ENCODE results near the gene NEK4. TPM values are rescaled to one million over a fixed set of nuclear protein-coding genes. Genes with fewer than 3 reads are reported as not detected.

Gene NEK4
- total and polyA plus RNA-seq, 7 donors, result 4.7 to 22.2 (median 15.3) TPM

DNA sequence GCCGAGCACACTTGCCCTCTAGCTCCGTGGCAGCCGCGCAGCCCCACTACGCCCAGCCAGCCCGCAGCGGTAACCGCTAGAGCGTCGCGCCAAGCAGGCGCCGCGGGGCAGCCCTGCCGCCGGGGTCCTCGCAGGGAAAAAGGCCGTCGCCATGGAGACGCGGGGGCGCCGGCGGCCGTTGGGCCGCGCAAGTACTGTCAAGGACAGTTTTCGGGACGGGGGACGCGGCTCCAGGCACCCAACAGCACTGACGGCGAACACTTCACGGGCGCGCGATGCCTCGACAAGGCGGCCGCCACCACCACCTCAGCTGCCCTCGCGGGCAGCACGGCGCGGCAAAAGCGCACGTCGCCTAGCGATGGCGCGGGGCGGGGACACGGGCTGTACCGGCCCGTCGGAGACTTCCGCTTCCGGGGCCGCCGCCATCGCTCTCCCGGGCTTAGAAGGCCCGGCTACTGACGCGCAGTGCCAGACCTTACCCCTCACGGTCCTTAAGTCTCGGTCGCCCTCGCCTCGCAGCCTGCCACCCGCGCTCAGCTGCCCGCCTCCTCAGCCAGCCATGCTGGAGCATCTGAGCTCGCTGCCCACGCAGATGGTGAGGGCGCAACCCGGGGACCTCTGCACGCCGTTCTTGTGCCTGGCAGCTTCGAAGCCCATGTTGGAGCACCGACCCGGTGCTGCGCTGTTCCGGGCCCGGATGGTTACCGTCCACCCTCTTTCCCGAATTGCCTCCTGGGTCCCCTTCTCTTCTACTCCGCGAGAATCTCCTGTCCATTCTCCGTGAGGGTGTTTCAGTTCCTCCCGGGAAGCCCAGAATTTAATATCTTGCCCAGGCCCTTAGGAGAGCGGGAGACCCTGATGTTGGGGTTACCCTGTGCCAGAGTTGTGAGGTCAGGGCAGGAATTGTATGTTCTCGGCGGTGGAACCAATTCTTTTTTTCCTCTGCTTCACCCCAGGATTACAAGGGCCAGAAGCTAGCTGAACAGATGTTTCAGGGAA is 64.8 kb downstream of the NEK4 start, which contains the start of the genes GLT8D1 and SPCS1:
Gene GLT8D1, minus strand, starts transcription at position 104 of the 999 bp plus-strand sequence. CDS start 5,331 bp downstream, outside the sequence.
Gene SPCS1, plus strand, starts transcription at position 419 of the 999 bp plus-strand sequence. Its CDS starts 141 bp downstream, at position 560.
- peak within 1 kb of the TSS; percentile 83 for H3K27ac ChIP-seq
- 0 to 1% (median 0%) methylated on average over 70 to 94 of the region's 94 CpGs for WGBS, 3 donors
- no peaks in the 10 kb centered on the region for H3K27me3 ChIP-seq (ENCODE audit: insufficient read depth in 3 of 3, low read length in 2 of 3)
- intact Hi-C loops (cut with DNase I), result loop anchor here (2.0 kb wide), 2 partner anchors 19 to 21 kb away; partner anchors contain the start of genes GNL3 (in 1 of the 2) and PBRM1 (in 1 of the 2)
- peak; percentile 94 to 95 (median 95) for ATAC-seq
- peak within 1 kb of the TSS; percentile 90 for H3K4me3 ChIP-seq
- no peak for TF ChIP-seq CTCF (IDR thresholded peaks at IDR 0.05)
- H3K4me1 ChIP-seq, result peaks cover 25% of the 10 kb centered on the region
- peaks cover 0 to 29% of the 10 kb centered on the region in 2 donors for H3K36me3 ChIP-seq (ENCODE audit: insufficient read depth in 1 of 2, low read depth in 1 of 2)
- no peaks in the 10 kb centered on the region for H3K9me3 ChIP-seq
- peak; percentile 90 to 94 for DNase-seq

- ATAC-seq (no peak), DNase-seq (no peak)
- intact Hi-C loops (cut with DNase I), result loop anchor here (2.0 kb wide), 2 partner anchors 19 to 21 kb away; partner anchors contain the start of genes GNL3 (in 1 of the 2) and PBRM1 (in 1 of the 2)
- no peak for TF ChIP-seq CTCF (IDR thresholded peaks at IDR 0.05)
- Histone ChIP-seq H3K4me3 (peak overlapping the region; percentile 90), H3K27me3 (ENCODE audit: insufficient read depth in 3 of 3, low read length in 2 of 3) (no peaks in the 10 kb centered on the region), H3K9me3 (no peaks in the 10 kb centered on the region), H3K27ac (peak overlapping the region; percentile 83), H3K4me1 (peaks cover 25% of the 10 kb centered on the region), H3K36me3 (ENCODE audit: insufficient read depth in 1 of 2, low read depth in 1 of 2) (peaks cover 0 to 28% of the 10 kb centered on the region in 2 donors)
- WGBS, 3 donors, result 0% methylated on average over 24 to 25 of the region's 25 CpGs
Measured at GRCh38 chr3:52705438-52705687, 65.4 kb downstream of the NEK4 start.

- intact Hi-C loops (cut with DNase I), result loop anchor here (2.0 kb wide), 2 partner anchors 18 to 20 kb away; partner anchors contain the start of genes GNL3 (in 1 of the 2) and PBRM1 (in 1 of the 2)
- peak in 1 of 2 donors; percentile 54 for DNase-seq
- Histone ChIP-seq H3K4me3 (peak overlapping the region; percentile 90), H3K27ac (peak overlapping the region; percentile 83), H3K9me3 (no peaks in the 10 kb centered on the region), H3K36me3 (ENCODE audit: insufficient read depth in 1 of 2, low read depth in 1 of 2) (peaks cover 0 to 30% of the 10 kb centered on the region in 2 donors), H3K27me3 (ENCODE audit: insufficient read depth in 3 of 3, low read length in 2 of 3) (no peaks in the 10 kb centered on the region), H3K4me1 (peaks cover 25% of the 10 kb centered on the region)
- 1 to 2% (median 2%) methylated on average over 22 of the region's 22 CpGs for WGBS, 3 donors
- TF ChIP-seq CTCF (IDR thresholded peaks at IDR 0.05), result no peak
- ATAC-seq, result peak; percentile 3 to 26 (median 13)
Measured at GRCh38 chr3:52704611-52705437, 65.9 kb downstream of the NEK4 start.

GRCh38 chr3:52703341-52703740 is 67.4 kb downstream of the NEK4 start:
- DNase-seq, result no peak
- 89 to 91% (median 90%) methylated on average over 7 of the region's 7 CpGs for WGBS, 3 donors
- Histone ChIP-seq H3K9me3 (no peaks in the 10 kb centered on the region), H3K27me3 (ENCODE audit: insufficient read depth in 3 of 3, low read length in 2 of 3) (no peaks in the 10 kb centered on the region), H3K4me1 (peaks cover 25% of the 10 kb centered on the region), H3K36me3 (ENCODE audit: insufficient read depth in 1 of 2, low read depth in 1 of 2) (peaks cover 0 to 30% of the 10 kb centered on the region in 2 donors), H3K4me3 (no peak overlapping the region), H3K27ac (peak overlapping the region; percentile 1)
- TF ChIP-seq CTCF (IDR thresholded peaks at IDR 0.05), result no peak
- intact Hi-C loops (cut with DNase I), result no loop called here
- ATAC-seq, result no peak
